Endothelial cell (in vitro differentiated cells): Measurements from ENCODE around the gene KYNU. TPM values are rescaled to one million over a fixed set of nuclear protein-coding genes. Genes with fewer than 3 reads are reported as not detected.

Experiments used
- DNase-seq: peaks from one replicate; pipeline ENCODE4 v3.0.0; 2021; ENCODE audit warnings: low spot score
- H3K27ac Mint-ChIP-seq: one replicate; pipeline ENCODE4 v1.8.0; 2021; ENCODE audit warnings: mixed read lengths, inconsistent platforms; ENCODE audit not compliant: unreplicated experiment
- H3K27me3 Mint-ChIP-seq: one replicate; pipeline ENCODE4 v1.8.0; 2021; ENCODE audit warnings: mild to moderate bottlenecking, moderate library complexity, mixed read lengths, inconsistent platforms; ENCODE audit not compliant: unreplicated experiment
- H3K36me3 Mint-ChIP-seq: one replicate; pipeline ENCODE4 v1.8.0; 2021; ENCODE audit warnings: mild to moderate bottlenecking, low read depth, mixed read lengths, inconsistent platforms; ENCODE audit not compliant: unreplicated experiment
- H3K4me1 Mint-ChIP-seq: one replicate; pipeline ENCODE4 v1.8.0; 2021; ENCODE audit warnings: mild to moderate bottlenecking, mixed read lengths, inconsistent platforms; ENCODE audit not compliant: unreplicated experiment
- H3K4me3 Mint-ChIP-seq: one replicate; pipeline ENCODE4 v1.8.0; 2021; ENCODE audit warnings: mild to moderate bottlenecking, mixed read lengths, inconsistent platforms; ENCODE audit not compliant: unreplicated experiment
- H3K9me3 Mint-ChIP-seq: one replicate; pipeline ENCODE4 v1.8.0; 2021; ENCODE audit warnings: mixed read lengths, inconsistent platforms; ENCODE audit not compliant: unreplicated experiment
- CTCF ChIP-seq: fragments of 200-600 bp; sonication (generic); IDR thresholded peaks from one replicate; pipeline ENCODE4 v1.5.0; 2021; ENCODE audit warnings: antibody characterized with exemption; ENCODE audit not compliant: unreplicated experiment
- total RNA-seq: library from RNA; stranded (reverse); fragmentation: NEBNext Ultra II Directional; extraction: Animal tissue kit (Norgen Biotek cat#: 25700); gene quantifications from one replicate; pipeline ENCODE4 v1.2.1, GENCODE V29; 2021; ENCODE audit not compliant: unreplicated experiment

The KYNU gene
- total RNA-seq, 1 donor from 2014 or later: not detected

- H3K27ac Mint-ChIP-seq: no peak overlapping the region
- no peaks in the 10 kb centered on the region for H3K9me3 Mint-ChIP-seq
- no peaks in the 10 kb centered on the region for H3K4me1 Mint-ChIP-seq
- no peaks in the 10 kb centered on the region for H3K27me3 Mint-ChIP-seq
- no peak for DNase-seq
- no peaks in the 10 kb centered on the region for H3K36me3 Mint-ChIP-seq
- H3K4me3 Mint-ChIP-seq: no peak overlapping the region
- TF ChIP-seq CTCF: no peak
Observed at GRCh38 chr2:143015656-143016055, 138.2 kb downstream of the KYNU start.

GRCh38 chr2:143026411-143027054 lies 149.1 kb downstream of the KYNU start:
- TF ChIP-seq CTCF: no peak
- no peak overlapping the region for H3K27ac Mint-ChIP-seq
- no peaks in the 10 kb centered on the region for H3K36me3 Mint-ChIP-seq
- H3K4me1 Mint-ChIP-seq: no peaks in the 10 kb centered on the region
- H3K4me3 Mint-ChIP-seq: no peak overlapping the region
- DNase-seq: peak; percentile 21
- H3K27me3 Mint-ChIP-seq: peaks cover 2% of the 10 kb centered on the region
- H3K9me3 Mint-ChIP-seq: no peaks in the 10 kb centered on the region

GRCh38 chr2:143029141-143029540 lies 151.7 kb downstream of the KYNU start:
- Mint-ChIP-seq H3K27me3 (peaks cover 2% of the 10 kb centered on the region), H3K4me1 (no peaks in the 10 kb centered on the region), H3K27ac (no peak overlapping the region), H3K4me3 (no peak overlapping the region), H3K9me3 (no peaks in the 10 kb centered on the region), H3K36me3 (no peaks in the 10 kb centered on the region)
- DNase-seq: no peak
- TF ChIP-seq CTCF: no peak

GRCh38 chr2:143030127-143030526 lies 152.7 kb downstream of the KYNU start:
- no peak for TF ChIP-seq CTCF
- no peak for DNase-seq
- Mint-ChIP-seq H3K27ac (no peak overlapping the region), H3K4me1 (no peaks in the 10 kb centered on the region), H3K9me3 (no peaks in the 10 kb centered on the region), H3K36me3 (no peaks in the 10 kb centered on the region), H3K27me3 (peaks cover 2% of the 10 kb centered on the region), H3K4me3 (no peak overlapping the region)

DNA sequence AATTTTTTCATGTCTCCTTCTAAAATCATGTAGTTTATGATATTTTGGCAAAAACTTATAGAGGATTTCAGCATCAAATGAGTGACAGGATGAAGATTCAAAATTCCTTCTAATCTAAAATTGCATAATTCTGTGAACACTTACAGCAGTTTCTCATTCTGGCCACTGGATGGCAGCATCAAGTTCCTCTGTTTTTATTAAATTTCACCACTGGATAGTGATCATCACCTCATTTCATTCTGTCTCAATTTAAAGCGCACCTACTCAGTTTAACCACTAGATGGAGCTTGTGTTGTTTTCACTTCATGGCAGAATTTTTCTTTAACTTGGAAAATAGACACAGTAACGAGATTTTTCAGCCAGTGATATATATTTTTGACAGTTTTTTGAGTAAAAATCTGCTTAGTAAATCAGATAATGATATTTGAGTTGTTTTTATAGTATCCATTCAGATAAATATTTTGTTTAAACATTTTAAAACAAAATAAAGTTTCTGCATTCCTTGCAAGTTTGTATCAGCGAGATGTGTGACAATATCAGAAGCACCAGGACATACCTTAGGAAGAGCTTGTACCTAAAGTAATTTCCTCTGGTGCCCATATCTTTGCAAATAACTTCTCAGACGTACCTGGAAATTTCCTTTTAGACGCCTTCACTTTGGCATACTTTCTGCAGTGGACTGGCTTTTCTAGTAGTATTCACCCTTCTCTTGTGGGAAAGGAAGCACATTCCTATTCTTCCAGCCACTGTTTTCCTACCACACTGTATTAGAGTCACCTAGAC lies 157.0 kb downstream of the KYNU start:
- no peaks in the 10 kb centered on the region for H3K36me3 Mint-ChIP-seq
- H3K4me1 Mint-ChIP-seq: no peaks in the 10 kb centered on the region
- H3K27ac Mint-ChIP-seq: no peak overlapping the region
- peaks cover 2% of the 10 kb centered on the region for H3K27me3 Mint-ChIP-seq
- TF ChIP-seq CTCF: peak; percentile 99
- H3K4me3 Mint-ChIP-seq: no peak overlapping the region
- H3K9me3 Mint-ChIP-seq: no peaks in the 10 kb centered on the region
- DNase-seq: peak; percentile 48
